H9 (cell line): ENCODE measurements around the gene DLG2. TPM values are rescaled to one million over a fixed set of nuclear protein-coding genes. Genes with fewer than 3 reads are reported as not detected.

ENCODE experiments used
- DNase-seq: peaks from one replicate; pipeline ENCODE4 v3.0.0-alpha.2; 2017
- H2AFZ ChIP-seq: one replicate; pipeline ENCODE4 v1.6.1; 2013; ENCODE audit warnings: mild to moderate bottlenecking, low read length, control low read depth, moderate library complexity
- H2AK5ac ChIP-seq: 2 replicates; pipeline ENCODE4 v1.6.1; 2013; ENCODE audit warnings: low read length, control low read depth, mixed read lengths; ENCODE audit not compliant: insufficient read length
- H2BK120ac ChIP-seq: one replicate; pipeline ENCODE4 v1.6.1; 2013; ENCODE audit warnings: low read depth, mild to moderate bottlenecking, low read length, control low read depth, inconsistent platforms; ENCODE audit not compliant: poor library complexity, severe bottlenecking
- H2BK12ac ChIP-seq: 2 replicates; pipeline ENCODE4 v1.6.1; 2013; ENCODE audit warnings: low read length, control low read depth, mixed read lengths, low read depth; ENCODE audit not compliant: insufficient read length
- H2BK15ac ChIP-seq: 2 replicates; pipeline ENCODE4 v1.6.1; 2013; ENCODE audit warnings: low read depth, low read length, control low read depth
- H2BK20ac ChIP-seq: one replicate; pipeline ENCODE4 v1.6.1; 2013; ENCODE audit warnings: low read depth, mild to moderate bottlenecking, low read length, control low read depth, inconsistent platforms; ENCODE audit not compliant: poor library complexity, severe bottlenecking
- H2BK5ac ChIP-seq: 2 replicates; pipeline ENCODE4 v1.6.1; 2013; ENCODE audit warnings: low read length, control low read depth, mixed read lengths; ENCODE audit not compliant: insufficient read length
- H3K14ac ChIP-seq: 2 replicates; pipeline ENCODE4 v1.6.1; 2013; ENCODE audit warnings: low read length, control low read depth; ENCODE audit not compliant: insufficient read depth
- H3K18ac ChIP-seq: 2 replicates; pipeline ENCODE4 v1.6.1; 2013; ENCODE audit warnings: low read depth, mild to moderate bottlenecking, mixed read lengths, low read length, control low read depth; ENCODE audit not compliant: insufficient read length
- H3K23ac ChIP-seq: 2 replicates; pipeline ENCODE4 v1.6.1; 2013; ENCODE audit warnings: low read length, control low read depth, mixed read lengths, low read depth; ENCODE audit not compliant: insufficient read length
- H3K23me2 ChIP-seq: 2 replicates; pipeline ENCODE4 v1.6.1; 2013; ENCODE audit warnings: low read depth, mild to moderate bottlenecking, mixed read lengths, low read length, control low read depth; ENCODE audit not compliant: insufficient read length, poor library complexity, severe bottlenecking
- H3K27ac ChIP-seq: 2 replicates; pipeline ENCODE4 v1.5.1; 2013; ENCODE audit warnings: low read length, control low read depth, mixed read lengths, low read depth; ENCODE audit not compliant: insufficient read length
- H3K27me3 ChIP-seq: 2 replicates; pipeline ENCODE4 v1.6.1; 2013; ENCODE audit warnings: low read length, control low read depth, inconsistent platforms; ENCODE audit not compliant: insufficient read depth
- H3K4ac ChIP-seq: 2 replicates; pipeline ENCODE4 v1.6.1; 2013; ENCODE audit warnings: low read depth, mild to moderate bottlenecking, control low read depth, inconsistent platforms, low read length, moderate library complexity
- H3K4me1 ChIP-seq: 2 replicates; pipeline ENCODE4 v1.6.1; 2013; ENCODE audit warnings: low read length, control low read depth, inconsistent platforms; ENCODE audit not compliant: insufficient read depth
- H3K4me2 ChIP-seq: 2 replicates; pipeline ENCODE4 v1.6.1; 2013; ENCODE audit warnings: low read length, control low read depth, mixed read lengths; ENCODE audit not compliant: insufficient read length, insufficient read depth
- H3K56ac ChIP-seq: 2 replicates; pipeline ENCODE4 v1.6.1; 2013; ENCODE audit warnings: low read depth, mild to moderate bottlenecking, mixed read lengths, low read length, control low read depth; ENCODE audit not compliant: insufficient read length
- H3K79me1 ChIP-seq: 2 replicates; pipeline ENCODE4 v1.6.1; 2013; ENCODE audit warnings: low read depth, mild to moderate bottlenecking, moderate library complexity, low read length, control low read depth, inconsistent platforms; ENCODE audit not compliant: insufficient read depth, poor library complexity, severe bottlenecking
- H3K79me2 ChIP-seq: 2 replicates; pipeline ENCODE4 v1.6.1; 2013; ENCODE audit warnings: low read length, control low read depth, inconsistent platforms; ENCODE audit not compliant: insufficient read depth
- H3K9ac ChIP-seq: 2 replicates; pipeline ENCODE4 v1.6.1; 2013; ENCODE audit warnings: low read length, control low read depth, mixed read lengths; ENCODE audit not compliant: insufficient read length; ENCODE audit errors: extremely low read depth
- H3K9me3 ChIP-seq: one replicate; pipeline ENCODE4 v1.6.1; 2013; ENCODE audit warnings: low read depth, low read length, inconsistent platforms; ENCODE audit not compliant: control insufficient read depth
- H3T11ph ChIP-seq: one replicate; pipeline ENCODE4 v1.6.1; 2013; ENCODE audit warnings: mild to moderate bottlenecking, low read length, control low read depth, inconsistent platforms
- H4K20me1 ChIP-seq: one replicate; pipeline ENCODE4 v1.6.1; 2013; ENCODE audit not compliant: control insufficient read depth, insufficient read length, insufficient read depth
- H4K5ac ChIP-seq: 2 replicates; pipeline ENCODE4 v1.6.1; 2013; ENCODE audit warnings: low read depth, mild to moderate bottlenecking, mixed read lengths, low read length, control low read depth; ENCODE audit not compliant: insufficient read length
- H4K8ac ChIP-seq: replicated peaks from 2 replicates; pipeline ENCODE4 v1.6.1; 2013; ENCODE audit warnings: low read length, control low read depth, mixed read lengths, low read depth; ENCODE audit not compliant: insufficient read length
- H4K91ac ChIP-seq: 2 replicates; pipeline ENCODE4 v1.6.1; 2013; ENCODE audit warnings: low read depth, mild to moderate bottlenecking, moderate library complexity, mixed read lengths, low read length, control low read depth; ENCODE audit not compliant: insufficient read length
- H3K27ac Mint-ChIP-seq, 3 experiments: 2 replicates in 2 of 3; 3 replicates in 1 of 3; pipeline ENCODE4 v1.8.0; 2020 to 2021; ENCODE audit warnings: mixed read lengths in 3 of 3, mild to moderate bottlenecking in 1 of 3, moderate library complexity in 1 of 3
- H3K27me3 Mint-ChIP-seq: 2 replicates; pipeline ENCODE4 v1.8.0; 2021; ENCODE audit warnings: low read depth, mild to moderate bottlenecking, moderate library complexity, mixed read lengths
- H3K36me3 Mint-ChIP-seq, 3 experiments: 2 replicates in 2 of 3; 3 replicates in 1 of 3; pipeline ENCODE4 v1.8.0; 2020 to 2021; ENCODE audit warnings: low read depth in 3 of 3, mixed read lengths in 3 of 3; ENCODE audit not compliant: insufficient read depth in 1 of 3
- H3K4me1 Mint-ChIP-seq, 2 experiments: 2 replicates each; pipeline ENCODE4 v1.8.0; 2020; ENCODE audit warnings: mixed read lengths in 2 of 2
- H3K4me3 Mint-ChIP-seq, 2 experiments: 2 replicates in 1 of 2; 3 replicates in 1 of 2; pipeline ENCODE4 v1.8.0; 2020 to 2021; ENCODE audit warnings: mild to moderate bottlenecking in 2 of 2, mixed read lengths in 2 of 2, moderate library complexity in 1 of 2
- H3K9me3 Mint-ChIP-seq, 2 experiments: 2 replicates in 1 of 2; 3 replicates in 1 of 2; pipeline ENCODE4 v1.8.0; 2020; ENCODE audit warnings: mild to moderate bottlenecking in 2 of 2, mixed read lengths in 2 of 2, moderate library complexity in 1 of 2
- CTCF ChIP-seq: fragments of 200-600 bp; sonication (generic); conservative IDR thresholded peaks from 3 replicates; pipeline ENCODE4 v1.8.0; 2021; ENCODE audit warnings: antibody characterized with exemption, mild to moderate bottlenecking
- WGBS: extraction: QIAGEN DNeasy Blood & Tissue Kit; methylation state at CpG from one replicate; pipeline ENCODE4 v1.1.7; 2013; ENCODE audit warnings: missing lambda C conversion rate, low lambda C conversion rate, mixed read lengths; ENCODE audit not compliant: insufficient read length; ENCODE audit errors: extremely low coverage; 5-methylcytosine and 5-hydroxymethylcytosine counted together
- total RNA-seq: library from RNA; stranded (reverse); gene quantifications from 2 replicates; pipeline ENCODE4 v1.2.1, GENCODE V29; 2021

DLG2 gene
- total RNA-seq, 1 experiment from 2014 or later = 8.0 TPM

GRCh38 chr11:83612891-83613766 is 2014.0 kb downstream of the DLG2 start:
- no peak overlapping the region for H2BK5ac ChIP-seq
- no peaks in the 10 kb centered on the region for H3K27me3 ChIP-seq
- H3K23me2 ChIP-seq = no peaks in the 10 kb centered on the region
- no peak overlapping the region for H3K4ac ChIP-seq
- H3K9ac ChIP-seq = no peak overlapping the region
- H3K14ac ChIP-seq = no peak overlapping the region
- H2AFZ ChIP-seq = no peak overlapping the region
- DNase-seq = peak; percentile 61
- no CpG with 5 or more reads among the region's 5 CpGs for WGBS
- no peak overlapping the region for H3K18ac ChIP-seq
- no peak overlapping the region for H3K27ac ChIP-seq
- no peak overlapping the region for H2AK5ac ChIP-seq
- H3T11ph ChIP-seq = no peak overlapping the region
- no peaks in the 10 kb centered on the region for H4K20me1 ChIP-seq
- no peak overlapping the region for H2BK20ac ChIP-seq
- no peaks in the 10 kb centered on the region for H3K9me3 ChIP-seq
- no peak overlapping the region for H2BK12ac ChIP-seq
- H3K23ac ChIP-seq = no peak overlapping the region
- H2BK120ac ChIP-seq = no peak overlapping the region
- Mint-ChIP-seq H3K27ac (0 out of 7 replicates have a peak overlapping the region, but pooled peaks of 1 of the 3 experiments have one; percentile 4), H3K4me1 (peaks cover 10 to 13% of the 10 kb centered on the region in 2 experiments), H3K36me3 (no peaks in the 10 kb centered on the region), H3K9me3 (no peaks in the 10 kb centered on the region), H3K27me3 (no peaks in the 10 kb centered on the region), H3K4me3 (no peak overlapping the region)
- no peak overlapping the region for H3K56ac ChIP-seq
- no peaks in the 10 kb centered on the region for H3K79me2 ChIP-seq
- no peak for TF ChIP-seq CTCF
- H4K91ac ChIP-seq = no peak overlapping the region
- no peaks in the 10 kb centered on the region for H3K79me1 ChIP-seq
- no peak overlapping the region for H2BK15ac ChIP-seq
- no peak overlapping the region for H3K4me2 ChIP-seq
- H3K4me1 ChIP-seq = peaks cover 2% of the 10 kb centered on the region; the same call in 1 of the 2 replicates
- no peak overlapping the region for H4K5ac ChIP-seq
- no peak overlapping the region for H4K8ac ChIP-seq
